PC-3 (cell line): ENCODE measurements around the gene PRUNE1. TPM values are rescaled to one million over a fixed set of nuclear protein-coding genes. Genes with fewer than 3 reads are reported as not detected.
A peak's percentile ranks its signal among the peaks of the same experiment; 100 is the strongest.

Source experiments
- ATAC-seq: fragments of 200-7000 bp; cut with Tn5 transposase; 2 replicates; pipeline ENCODE4 v1.9.1; 2020; ENCODE audit warnings: mild to moderate bottlenecking, moderate library complexity
- BruUV-seq: library from RNA; stranded (reverse); fragments of 400-500 nt; replicated peaks from 2 replicates; lab custom pipeline; 2021; lab: Mats Ljungman, UMichigan
- CTCF ChIA-PET: fragments of 300-600 bp; sonication (Branson Sonifier 250); formaldehyde crosslinking; loops from one replicate; lab custom pipeline; 2022; ENCODE audit warnings: antibody characterized with exemption; lab: Charles Lee
- POLR2A ChIA-PET: fragments of 300-600 bp; sonication (Branson Sonifier 250); formaldehyde crosslinking; loops from one replicate; lab custom pipeline; 2022; ENCODE audit warnings: antibody characterized with exemption; ENCODE audit not compliant: unreplicated experiment; lab: Charles Lee
- DNase-seq: peaks from one replicate; pipeline ENCODE4 v3.0.0-alpha.2; 2015
- H2AFZ ChIP-seq: fragments of 300-600 bp; sonication (generic); 2 replicates; pipeline ENCODE4 v1.6.0; 2016; ENCODE audit warnings: antibody characterized with exemption, low read length
- H3F3A ChIP-seq: fragments of 300-600 bp; sonication (generic); one replicate; pipeline ENCODE4 v1.6.0; 2017; ENCODE audit warnings: antibody characterized with exemption, low read length, control low read depth, mild to moderate bottlenecking; ENCODE audit not compliant: unreplicated experiment
- H3K27ac ChIP-seq: fragments of 300-600 bp; sonication (generic); 2 replicates; pipeline ENCODE4 v1.5.1; 2016; ENCODE audit warnings: mild to moderate bottlenecking, low read length
- H3K27me3 ChIP-seq: fragments of 300-600 bp; sonication (generic); 2 replicates; pipeline ENCODE4 v1.6.1; 2016; ENCODE audit warnings: low read length, mixed read lengths
- H3K36me3 ChIP-seq: fragments of 300-600 bp; sonication (generic); 2 replicates; pipeline ENCODE4 v1.6.1; 2016; ENCODE audit warnings: low read depth, mixed run types, low read length, mixed read lengths
- H3K4me1 ChIP-seq: fragments of 300-600 bp; sonication (generic); 2 replicates; pipeline ENCODE4 v1.5.1; 2016; ENCODE audit warnings: low read length; ENCODE audit not compliant: insufficient read depth
- H3K4me2 ChIP-seq: fragments of 300-600 bp; sonication (generic); 2 replicates; pipeline ENCODE4 v1.6.0; 2016; ENCODE audit warnings: low read length
- H3K4me3 ChIP-seq: fragments of 300-600 bp; sonication (generic); 2 replicates; pipeline ENCODE4 v1.5.1; 2016; ENCODE audit warnings: mild to moderate bottlenecking, low read length, mixed read lengths
- H3K79me2 ChIP-seq: fragments of 300-600 bp; sonication (generic); 2 replicates; pipeline ENCODE4 v1.6.1; 2017; ENCODE audit warnings: low read length, mixed read lengths
- H3K9ac ChIP-seq: fragments of 300-600 bp; sonication (generic); 2 replicates; pipeline ENCODE4 v1.6.0; 2016; ENCODE audit warnings: mild to moderate bottlenecking, low read length
- H3K9me2 ChIP-seq: fragments of 300-600 bp; sonication (generic); replicated peaks from 2 replicates; pipeline ENCODE4 v1.6.1; 2016; ENCODE audit warnings: mixed run types, low read length, mixed read lengths
- H3K9me3 ChIP-seq: fragments of 300-600 bp; sonication (generic); 2 replicates; pipeline ENCODE4 v1.6.1; 2016; ENCODE audit warnings: low read length, mixed read lengths
- H4K20me1 ChIP-seq: fragments of 300-600 bp; sonication (generic); 2 replicates; pipeline ENCODE4 v1.6.1; 2016; ENCODE audit warnings: low read length, mixed read lengths
- CTCF ChIP-seq: fragments of 300-600 bp; sonication (generic); conservative IDR thresholded peaks from 2 replicates; pipeline ENCODE4 v1.5.1; 2017; ENCODE audit warnings: antibody characterized with exemption, low read depth, mild to moderate bottlenecking, low read length
- EZH2 ChIP-seq: fragments of 300-600 bp; sonication (generic); IDR thresholded peaks from one replicate; pipeline ENCODE4 v1.6.1; 2017; ENCODE audit warnings: antibody characterized with exemption, mild to moderate bottlenecking, low read length; ENCODE audit not compliant: unreplicated experiment
- EZH2phosphoT487 ChIP-seq: fragments of 300-600 bp; sonication (generic); IDR thresholded peaks from 2 replicates; pipeline ENCODE4 v1.6.1; 2018; ENCODE audit warnings: mild to moderate bottlenecking, antibody characterized with exemption, low read length, borderline replicate concordance
- intact Hi-C: fragments of 100-400 bp; cut with micrococcal nuclease; formaldehyde crosslinking; loops from 2 replicates; pipeline ENCODE4 v1.9.0; 2023
- total RNA-seq: library from RNA; depleted of rRNA; stranded (reverse); fragments of >200 nt; gene quantifications from 2 replicates; pipeline ENCODE4 v1.2.3, GENCODE V29; 2014

The PRUNE1 gene
- total RNA-seq, 1 experiment from 2014 or later = 20.3 TPM

- H3K4me3 ChIP-seq = no peak overlapping the region
- POLR2A ChIA-PET = no interaction called here
- H3K27me3 ChIP-seq = no peaks in the 10 kb centered on the region
- intact Hi-C loops = loop anchor here (10.0 kb wide), 1 partner anchor 378 kb away; the partner anchor contains the start of gene ENSA
- H3K4me2 ChIP-seq = no peak overlapping the region
- no peaks in the 10 kb centered on the region for H3K36me3 ChIP-seq
- no peak for TF ChIP-seq EZH2
- TF ChIP-seq EZH2phosphoT487 = no peak
- TF ChIP-seq CTCF = no peak
- H3K27ac ChIP-seq = no peak overlapping the region
- H3K9ac ChIP-seq = no peak overlapping the region
- DNase-seq (no peak), ATAC-seq (no peak)
- H3F3A ChIP-seq = peaks cover 6% of the 10 kb centered on the region
- H2AFZ ChIP-seq = no peak overlapping the region
- H3K79me2 ChIP-seq = no peaks in the 10 kb centered on the region
- H3K9me3 ChIP-seq = no peaks in the 10 kb centered on the region
- no TSS peak for BruUV-seq
- H4K20me1 ChIP-seq = no peaks in the 10 kb centered on the region
- no peaks in the 10 kb centered on the region for H3K9me2 ChIP-seq
- H3K4me1 ChIP-seq = peaks cover 41% of the 10 kb centered on the region
- CTCF ChIA-PET = no interaction called here
Observed at GRCh38 chr1:151003180-151003579, 5.1 kb upstream of the PRUNE1 start.

- Histone ChIP-seq H3K4me3 (peak overlapping the region; percentile 62), H4K20me1 (no peaks in the 10 kb centered on the region), H2AFZ (peak overlapping the region; percentile 75), H3K4me1 (peaks cover 32% of the 10 kb centered on the region), H3K36me3 (no peaks in the 10 kb centered on the region), H3K27ac (peak overlapping the region; percentile 82; the same call in 1 of the 2 replicates), H3K27me3 (no peaks in the 10 kb centered on the region), H3K9me3 (no peaks in the 10 kb centered on the region), H3K4me2 (peak overlapping the region; percentile 79), H3K9me2 (no peaks in the 10 kb centered on the region), H3F3A (peaks cover 6% of the 10 kb centered on the region), H3K9ac (peak overlapping the region; percentile 42), H3K79me2 (peaks cover 22% of the 10 kb centered on the region)
- intact Hi-C loops = loop anchor here (1.0 to 10.0 kb wide), 4 partner anchors 27 to 381 kb away; partner anchors contain the start of genes C1orf56, ENSA and GOLPH3L
- CTCF ChIA-PET = interaction anchor here (0.6 to 1.7 kb wide), 4 partner anchors 8 to 446 kb away, joined by 3 to 17 read pairs (median 8); partner anchors contain the start of gene CERS2
- ATAC-seq (no peak), DNase-seq (no peak)
- BruUV-seq = no TSS peak
- POLR2A ChIA-PET = interaction anchor here (0.6 to 0.9 kb wide), 3 partner anchors 65 to 459 kb away, joined by 3 to 4 read pairs (median 4); partner anchors contain the start of gene GABPB2
- no peak for TF ChIP-seq CTCF
- no peak for TF ChIP-seq EZH2
Observed at GRCh38 chr1:151005729-151006319, 2.4 kb upstream of the PRUNE1 start.
